ENCODE results near the gene ZNF552. TPM values are rescaled to one million over a fixed set of nuclear protein-coding genes. Genes with fewer than 3 reads are reported as not detected.
A peak's percentile ranks its signal among the peaks of the same experiment; 100 is the strongest.
"Not testable (repeated sequence)": the region's sequence is repeated elsewhere in the genome, so short reads cannot be mapped to it uniquely, and the experiment has no call there.

Gene ZNF552
- total RNA-seq, 1 donor from 2014 or later: 19.0 TPM

DNA sequence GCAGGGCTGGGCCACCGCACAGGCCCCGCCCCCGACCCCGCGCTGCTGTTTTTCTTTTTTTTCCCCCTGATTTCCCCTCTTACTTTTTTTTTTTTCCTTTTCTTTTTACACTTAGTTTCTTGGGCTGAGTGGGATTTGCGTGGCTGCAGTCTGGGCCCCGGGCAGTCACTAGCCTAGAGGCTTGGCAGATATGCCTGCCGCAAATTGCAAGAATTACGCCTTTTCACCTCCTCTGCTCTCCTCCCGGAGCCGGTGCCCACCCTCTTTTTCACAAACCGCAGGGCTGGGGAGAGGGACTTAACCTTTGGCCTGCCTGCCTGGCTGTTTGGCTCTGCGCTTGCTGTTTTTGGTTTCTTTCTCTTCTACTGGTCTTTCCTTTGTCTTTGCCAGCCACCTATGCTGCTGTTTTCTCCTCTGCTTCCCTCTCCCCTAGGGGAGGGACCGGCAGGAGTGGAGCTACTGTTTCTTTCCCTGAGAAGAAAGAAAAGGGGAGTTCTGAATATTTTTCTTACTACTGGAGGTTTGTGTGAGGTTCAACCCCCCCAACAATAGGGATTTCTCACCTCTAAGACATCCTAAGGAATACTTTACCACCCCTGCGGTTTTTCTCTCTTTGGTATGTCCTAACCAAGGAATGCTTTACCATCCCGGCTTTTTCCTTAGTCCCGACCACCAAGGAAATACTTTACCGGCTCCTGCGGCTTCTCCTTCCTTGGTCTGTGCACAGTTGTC is 11.0 kb downstream of the ZNF552 start:
- peaks cover 57% of the 10 kb centered on the region for H3K4me1 Mint-ChIP-seq (ENCODE audit: unreplicated experiment)

DNA sequence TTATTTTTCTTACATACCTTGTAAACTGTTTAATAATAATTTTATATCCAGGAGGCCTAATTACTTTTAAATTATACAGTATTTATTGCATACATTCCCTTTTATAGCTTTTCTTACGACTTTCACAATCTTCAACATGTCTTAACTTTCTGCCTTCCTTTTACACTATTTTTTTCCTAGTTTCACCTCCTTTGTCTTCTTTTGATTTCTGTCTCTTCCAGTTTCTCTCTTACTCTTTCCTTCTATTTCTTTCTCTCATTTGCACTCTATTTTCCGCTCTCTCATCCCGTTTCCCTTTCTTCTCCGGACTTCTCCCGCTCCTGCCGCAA is 11.5 kb downstream of the ZNF552 start:
- Mint-ChIP-seq H3K9me3 (no peaks in the 10 kb centered on the region), H3K4me1 (ENCODE audit: unreplicated experiment) (peaks cover 57% of the 10 kb centered on the region), H3K4me3 (peak overlapping the region; percentile 95), H3K27me3 (no peaks in the 10 kb centered on the region), H3K36me3 (peaks cover 34% of the 10 kb centered on the region), H3K27ac (peak overlapping the region; percentile 98)
- no peak for DNase-seq (ENCODE audit: extremely low spot score, unreplicated experiment)
- TF ChIP-seq, protein P1, sequence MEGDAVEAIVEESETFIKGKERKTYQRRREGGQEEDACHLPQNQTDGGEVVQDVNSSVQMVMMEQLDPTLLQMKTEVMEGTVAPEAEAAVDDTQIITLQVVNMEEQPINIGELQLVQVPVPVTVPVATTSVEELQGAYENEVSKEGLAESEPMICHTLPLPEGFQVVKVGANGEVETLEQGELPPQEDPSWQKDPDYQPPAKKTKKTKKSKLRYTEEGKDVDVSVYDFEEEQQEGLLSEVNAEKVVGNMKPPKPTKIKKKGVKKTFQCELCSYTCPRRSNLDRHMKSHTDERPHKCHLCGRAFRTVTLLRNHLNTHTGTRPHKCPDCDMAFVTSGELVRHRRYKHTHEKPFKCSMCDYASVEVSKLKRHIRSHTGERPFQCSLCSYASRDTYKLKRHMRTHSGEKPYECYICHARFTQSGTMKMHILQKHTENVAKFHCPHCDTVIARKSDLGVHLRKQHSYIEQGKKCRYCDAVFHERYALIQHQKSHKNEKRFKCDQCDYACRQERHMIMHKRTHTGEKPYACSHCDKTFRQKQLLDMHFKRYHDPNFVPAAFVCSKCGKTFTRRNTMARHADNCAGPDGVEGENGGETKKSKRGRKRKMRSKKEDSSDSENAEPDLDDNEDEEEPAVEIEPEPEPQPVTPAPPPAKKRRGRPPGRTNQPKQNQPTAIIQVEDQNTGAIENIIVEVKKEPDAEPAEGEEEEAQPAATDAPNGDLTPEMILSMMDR (conservative IDR thresholded peaks at IDR 0.05): no peak

More for the DNA sequence above, 11.0 kb downstream of the ZNF552 start:
- Mint-ChIP-seq H3K4me3 (peak overlapping the region; percentile 95), H3K27ac (peak overlapping the region; percentile 98), H3K27me3 (no peaks in the 10 kb centered on the region), H3K36me3 (peaks cover 34% of the 10 kb centered on the region), H3K9me3 (no peaks in the 10 kb centered on the region)
- DNase-seq (ENCODE audit: extremely low spot score, unreplicated experiment): peak; percentile 74
- TF ChIP-seq, protein P1 (conservative IDR thresholded peaks at IDR 0.05): no peak

DNA sequence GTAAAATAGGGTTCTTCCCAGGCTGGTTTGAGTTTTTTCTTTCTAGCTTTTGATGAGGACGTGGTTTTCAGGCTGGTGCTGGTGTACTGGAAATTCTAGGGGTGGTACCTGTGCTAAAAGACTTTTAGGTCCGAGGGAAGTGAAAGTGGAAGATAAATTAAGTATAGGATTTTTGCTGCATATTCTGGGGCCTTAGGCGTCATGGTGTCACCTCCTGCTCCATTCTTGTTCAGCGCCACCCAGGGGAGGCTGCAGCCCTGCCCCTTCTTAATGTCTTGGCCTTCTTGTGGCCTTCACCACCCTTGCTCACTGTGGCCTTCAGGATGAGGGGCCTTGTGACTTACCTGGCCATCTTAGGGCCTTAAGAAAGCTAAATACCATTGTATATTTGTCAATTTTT is 12.4 kb downstream of the ZNF552 start:
- TF ChIP-seq, protein P1 (conservative IDR thresholded peaks at IDR 0.05): no peak
- Mint-ChIP-seq H3K9me3 (no peaks in the 10 kb centered on the region), H3K4me3 (peak overlapping the region; percentile 53), H3K27me3 (no peaks in the 10 kb centered on the region), H3K27ac (peak overlapping the region; percentile 88), H3K4me1 (ENCODE audit: unreplicated experiment) (peaks cover 53% of the 10 kb centered on the region), H3K36me3 (peaks cover 28% of the 10 kb centered on the region)
- DNase-seq (ENCODE audit: extremely low spot score, unreplicated experiment): no peak

DNA sequence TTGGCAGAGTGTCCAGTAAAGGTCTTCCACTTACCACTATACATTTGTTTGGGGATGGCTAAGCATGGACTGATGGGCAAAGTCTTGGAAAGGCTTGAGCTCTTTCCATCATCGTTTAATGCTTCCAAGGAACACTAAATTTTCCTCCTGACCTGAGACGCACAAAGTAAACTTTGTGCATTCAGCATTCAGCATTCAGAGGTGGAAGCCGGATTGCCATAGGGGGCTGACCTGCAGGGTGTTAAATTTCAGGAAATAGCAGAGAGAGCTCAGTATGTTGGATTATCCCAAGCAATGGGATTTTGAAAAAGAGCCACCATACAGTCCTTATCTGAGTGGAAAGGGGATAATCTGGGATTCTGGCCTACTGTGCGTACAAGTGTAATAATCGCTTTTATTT is 14.0 kb downstream of the ZNF552 start:
- Mint-ChIP-seq H3K36me3 (peaks cover 29% of the 10 kb centered on the region), H3K27ac (peak overlapping the region; percentile 91), H3K4me1 (ENCODE audit: unreplicated experiment) (peaks cover 50% of the 10 kb centered on the region), H3K4me3 (peak overlapping the region; percentile 2), H3K27me3 (no peaks in the 10 kb centered on the region), H3K9me3 (no peaks in the 10 kb centered on the region)
- TF ChIP-seq, protein P1 (conservative IDR thresholded peaks at IDR 0.05): no peak
- DNase-seq (ENCODE audit: extremely low spot score, unreplicated experiment): no peak

DNA sequence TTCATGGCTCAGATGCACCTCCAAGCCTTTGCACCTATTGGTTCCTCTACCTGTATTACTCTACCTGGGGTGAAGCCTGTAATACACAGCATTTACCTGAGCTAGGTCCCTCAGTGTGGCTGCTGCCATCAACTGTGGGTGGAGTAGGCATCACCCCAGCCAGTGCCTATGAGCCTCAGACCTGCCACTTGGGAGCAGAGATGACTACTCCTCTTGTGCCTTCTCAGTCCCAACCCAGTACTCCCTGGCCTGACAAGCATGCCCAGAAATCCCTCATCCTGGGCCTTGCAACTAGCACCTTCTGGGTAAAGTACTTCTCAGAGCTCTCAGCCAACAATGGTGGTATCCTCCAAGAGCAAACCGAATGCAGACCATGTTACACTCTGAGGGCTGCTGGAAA is 18.1 kb downstream of the ZNF552 start:
- peaks cover 35% of the 10 kb centered on the region for H3K36me3 Mint-ChIP-seq
- not testable (repeated sequence) for H3K9me3 Mint-ChIP-seq, H3K27ac Mint-ChIP-seq

DNA sequence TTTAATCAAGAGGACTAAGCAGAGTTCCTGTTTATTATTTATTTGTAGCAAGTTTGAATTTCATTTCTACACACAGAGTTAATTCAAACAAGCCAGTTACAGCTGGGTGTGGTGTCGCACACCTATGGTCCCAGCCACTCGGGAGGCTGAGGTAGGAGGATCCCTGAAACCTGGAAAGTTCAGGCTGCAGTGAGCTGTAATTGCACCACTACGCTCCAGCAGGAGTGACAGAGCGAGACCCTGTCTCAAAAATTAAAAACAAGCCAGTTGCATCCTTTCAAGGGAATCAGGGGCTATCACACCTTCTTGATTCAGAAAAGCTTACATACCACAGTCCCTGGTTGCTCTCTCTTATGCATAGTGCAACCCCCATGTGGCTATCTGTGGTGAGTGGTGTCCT is 25.4 kb downstream of the ZNF552 start:
- Mint-ChIP-seq H3K4me3 (no peak overlapping the region), H3K9me3 (peaks cover 10% of the 10 kb centered on the region), H3K4me1 (ENCODE audit: unreplicated experiment) (no peaks in the 10 kb centered on the region), H3K27me3 (no peaks in the 10 kb centered on the region), H3K27ac (no peak overlapping the region), H3K36me3 (peaks cover 59% of the 10 kb centered on the region)
- TF ChIP-seq, protein P1 (conservative IDR thresholded peaks at IDR 0.05): no peak
- no peak for DNase-seq (ENCODE audit: extremely low spot score, unreplicated experiment)

More for the DNA sequence above, 18.1 kb downstream of the ZNF552 start:
- not testable (repeated sequence) for H3K4me3 Mint-ChIP-seq; H3K27me3 Mint-ChIP-seq; DNase-seq (ENCODE audit: extremely low spot score, unreplicated experiment)
- H3K4me1 Mint-ChIP-seq (ENCODE audit: unreplicated experiment): peaks cover 18% of the 10 kb centered on the region
